Colonic mucosa (tissue), 4 donors: ENCODE data around the gene GSN. TPM values are rescaled to one million over a fixed set of nuclear protein-coding genes. Genes with fewer than 3 reads are reported as not detected.
A peak's percentile ranks its signal among the peaks of the same experiment; 100 is the strongest.

ENCODE experiments used
- DNase-seq: peaks from one replicate; pipeline ENCODE4 v3.0.0-alpha.2; 2020
- H3K27ac ChIP-seq: fragments of 200-600 bp; one replicate; pipeline ENCODE4 v1.8.0; 2021
- H3K27me3 ChIP-seq: fragments of 200-600 bp; one replicate; pipeline ENCODE4 v1.8.0; 2021
- H3K36me3 ChIP-seq: fragments of 200-600 bp; one replicate; pipeline ENCODE4 v1.8.0; 2021
- H3K4me1 ChIP-seq: fragments of 200-600 bp; one replicate; pipeline ENCODE4 v1.8.0; 2021; ENCODE audit warnings: mild to moderate bottlenecking
- H3K4me3 ChIP-seq: fragments of 200-600 bp; one replicate; pipeline ENCODE4 v1.8.0; 2021
- H3K9ac ChIP-seq, 2 donors: one replicate each; pipeline ENCODE4 v1.7.0; 2013; ENCODE audit warnings: control low read depth in 2 of 2, low read depth in 2 of 2, low read length in 2 of 2
- H3K9me3 ChIP-seq: fragments of 200-600 bp; one replicate; pipeline ENCODE4 v1.8.0; 2021
- intact Hi-C: fragments of 100-400 bp; cut with DNase I; formaldehyde crosslinking; loops from one replicate; pipeline ENCODE4 v1.14.1; 2022
- total RNA-seq, 2 donors: library from RNA; stranded (reverse); fragmentation: NEBNext Ultra II Directional in 1 of 2; extraction: Animal tissue kit (Norgen Biotek cat#: 25700) in 1 of 2; gene quantifications; one replicate each; pipeline ENCODE4 v1.2.1, GENCODE V29; 2021
- TF ChIP-seq, protein P1 (sequence below): fragments of 200-600 bp; IDR thresholded peaks from one replicate; pipeline ENCODE4 v1.8.0; 2022; ENCODE audit warnings: antibody characterized with exemption, mild to moderate bottlenecking
- donor health status: healthy.
- donor health status: DM: no; HTN: no; CAD: no.
- donor health status: DM: no; HTN: no; CAD: no.

The GSN gene
- total RNA-seq: 100 to 1,000 TPM; 413 to 553 TPM

- H3K4me3 ChIP-seq: peak within 1 kb of the TSS; percentile 87
- H3K36me3 ChIP-seq: no peaks in the 10 kb centered on the region
- TF ChIP-seq, protein P1, sequence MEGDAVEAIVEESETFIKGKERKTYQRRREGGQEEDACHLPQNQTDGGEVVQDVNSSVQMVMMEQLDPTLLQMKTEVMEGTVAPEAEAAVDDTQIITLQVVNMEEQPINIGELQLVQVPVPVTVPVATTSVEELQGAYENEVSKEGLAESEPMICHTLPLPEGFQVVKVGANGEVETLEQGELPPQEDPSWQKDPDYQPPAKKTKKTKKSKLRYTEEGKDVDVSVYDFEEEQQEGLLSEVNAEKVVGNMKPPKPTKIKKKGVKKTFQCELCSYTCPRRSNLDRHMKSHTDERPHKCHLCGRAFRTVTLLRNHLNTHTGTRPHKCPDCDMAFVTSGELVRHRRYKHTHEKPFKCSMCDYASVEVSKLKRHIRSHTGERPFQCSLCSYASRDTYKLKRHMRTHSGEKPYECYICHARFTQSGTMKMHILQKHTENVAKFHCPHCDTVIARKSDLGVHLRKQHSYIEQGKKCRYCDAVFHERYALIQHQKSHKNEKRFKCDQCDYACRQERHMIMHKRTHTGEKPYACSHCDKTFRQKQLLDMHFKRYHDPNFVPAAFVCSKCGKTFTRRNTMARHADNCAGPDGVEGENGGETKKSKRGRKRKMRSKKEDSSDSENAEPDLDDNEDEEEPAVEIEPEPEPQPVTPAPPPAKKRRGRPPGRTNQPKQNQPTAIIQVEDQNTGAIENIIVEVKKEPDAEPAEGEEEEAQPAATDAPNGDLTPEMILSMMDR: no peak
- no peaks in the 10 kb centered on the region for H3K27me3 ChIP-seq
- H3K27ac ChIP-seq: peak within 1 kb of the TSS; percentile 98
- H3K9me3 ChIP-seq: no peaks in the 10 kb centered on the region
- H3K9ac ChIP-seq: peak within 1 kb of the TSS; percentile 88 to 92
- intact Hi-C loops: no loop called here
- peak; percentile 91 for DNase-seq
- H3K4me1 ChIP-seq: peaks cover 5% of the 10 kb centered on the region
These were observed at the start of gene GSN for GRCh38 chr9:121267689-121268597. TSS of gene GSN (plus strand) at chr9:121268162. CDS start at chr9:121301972, 33,810 bp downstream.

GRCh38 chr9:121218357-121219027, 49.5 kb upstream of the GSN start:
- Histone ChIP-seq H3K9me3 (no peaks in the 10 kb centered on the region), H3K36me3 (no peaks in the 10 kb centered on the region), H3K4me1 (no peaks in the 10 kb centered on the region), H3K27me3 (no peaks in the 10 kb centered on the region), H3K9ac (no peak overlapping the region), H3K27ac (no peak overlapping the region), H3K4me3 (no peak overlapping the region)
- no peak for DNase-seq
- intact Hi-C loops: no loop called here
- TF ChIP-seq, protein P1: no peak

DNA sequence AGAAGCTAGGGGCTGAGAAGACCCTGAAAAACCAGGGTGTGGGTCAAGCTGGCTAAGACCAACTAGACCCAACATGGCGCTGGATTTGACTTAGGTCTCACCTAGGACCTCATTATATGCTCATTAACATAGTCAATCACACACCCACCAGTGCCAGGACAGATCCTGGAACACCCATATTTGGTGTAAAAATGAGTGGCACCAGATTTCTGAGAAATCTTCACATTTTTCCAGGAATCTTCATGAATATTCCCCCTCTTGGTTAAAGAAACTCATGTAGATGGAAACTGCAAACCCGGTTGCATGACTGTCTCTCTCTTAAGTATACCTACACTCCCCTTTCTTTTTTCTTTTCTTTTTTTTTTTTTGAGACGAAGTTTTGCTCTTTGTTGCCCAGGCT, 48.4 kb upstream of the GSN start:
- H3K36me3 ChIP-seq: no peaks in the 10 kb centered on the region
- intact Hi-C loops: no loop called here
- H3K27ac ChIP-seq: no peak overlapping the region
- H3K27me3 ChIP-seq: no peaks in the 10 kb centered on the region
- no peak for DNase-seq
- H3K4me3 ChIP-seq: no peak overlapping the region
- TF ChIP-seq, protein P1: no peak
- H3K9me3 ChIP-seq: no peaks in the 10 kb centered on the region
- no peak overlapping the region for H3K9ac ChIP-seq
- H3K4me1 ChIP-seq: no peaks in the 10 kb centered on the region

DNA sequence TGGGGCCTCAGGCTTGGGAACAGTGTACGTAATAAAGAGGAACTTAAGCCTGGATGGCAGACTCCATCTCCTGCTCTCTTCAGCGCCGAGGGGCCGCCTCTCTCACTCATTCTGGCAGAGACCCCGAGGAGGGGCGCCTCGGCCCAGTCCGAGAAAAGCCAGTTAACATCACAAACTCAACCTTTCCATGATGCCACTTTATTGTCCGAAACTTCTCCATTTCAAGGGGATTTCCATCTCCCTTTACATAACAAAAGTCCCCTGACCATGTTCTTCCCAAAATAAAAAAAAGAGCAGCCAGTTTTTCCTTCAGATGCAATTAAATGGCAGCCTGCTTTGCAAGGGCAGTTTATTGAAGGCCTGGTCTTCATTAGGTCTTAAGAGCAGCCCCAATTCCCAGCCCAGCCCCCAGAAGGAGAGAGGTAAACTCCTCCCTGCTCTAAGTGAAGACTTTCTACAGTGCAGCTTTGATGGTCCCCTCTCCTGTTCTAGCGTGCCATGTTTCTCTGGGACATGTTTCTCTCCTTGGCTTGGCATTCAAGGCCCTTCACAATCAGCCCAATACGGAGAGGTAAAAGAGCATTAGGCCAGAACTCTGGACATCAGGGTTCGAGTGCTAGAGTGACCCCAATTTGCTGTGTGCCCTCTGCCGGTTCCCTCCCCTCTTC, 46.8 kb upstream of the GSN start:
- H3K9ac ChIP-seq: no peak overlapping the region
- no peak overlapping the region for H3K27ac ChIP-seq
- H3K36me3 ChIP-seq: no peaks in the 10 kb centered on the region
- intact Hi-C loops: loop anchor here (5.0 kb wide), 1 partner anchor 41 kb away; no protein-coding TSS in a partner anchor
- TF ChIP-seq, protein P1: no peak
- no peak for DNase-seq
- no peak overlapping the region for H3K4me3 ChIP-seq
- H3K4me1 ChIP-seq: no peaks in the 10 kb centered on the region
- H3K27me3 ChIP-seq: no peaks in the 10 kb centered on the region
- no peaks in the 10 kb centered on the region for H3K9me3 ChIP-seq

- no peaks in the 10 kb centered on the region for H3K9me3 ChIP-seq
- TF ChIP-seq, protein P1: no peak
- H3K9ac ChIP-seq: no peak overlapping the region
- no peaks in the 10 kb centered on the region for H3K27me3 ChIP-seq
- H3K36me3 ChIP-seq: no peaks in the 10 kb centered on the region
- no peak overlapping the region for H3K4me3 ChIP-seq
- H3K4me1 ChIP-seq: no peaks in the 10 kb centered on the region
- no peak for DNase-seq
- intact Hi-C loops: loop anchor here (5.0 kb wide), 1 partner anchor 41 kb away; no protein-coding TSS in a partner anchor
- H3K27ac ChIP-seq: no peak overlapping the region
These were observed 46.3 kb upstream of the GSN start for GRCh38 chr9:121221664-121222055.
